Transverse colon (tissue), 4 donors: Measurements from ENCODE around the gene IL4. TPM values are rescaled to one million over a fixed set of nuclear protein-coding genes. Genes with fewer than 3 reads are reported as not detected.

Experiments used
- DNase-seq: peaks from one replicate; pipeline ENCODE4 v3.0.0-alpha.2; 2019
- H3K27ac ChIP-seq, 4 donors: fragments of 200-600 bp; sonication (generic); 2 replicates each; pipeline ENCODE4 v1.5.1; 2016 to 2018; ENCODE audit warnings: inconsistent platforms in 4 of 4
- H3K27me3 ChIP-seq: fragments of 200-600 bp; sonication (generic); 2 replicates; pipeline ENCODE4 v1.5.1; 2017; ENCODE audit warnings: inconsistent platforms
- H3K36me3 ChIP-seq, 4 donors: fragments of 200-600 bp; sonication (generic); 2 replicates each; pipeline ENCODE4 v1.5.1; 2017 to 2019; ENCODE audit warnings: inconsistent platforms in 4 of 4
- H3K4me1 ChIP-seq, 4 donors: fragments of 200-600 bp; sonication (generic); 2 replicates each; pipeline ENCODE4 v1.5.1; 2017 to 2020; ENCODE audit warnings: inconsistent platforms in 4 of 4
- H3K4me3 ChIP-seq, 4 donors: fragments of 200-600 bp; sonication (generic); 1 replicate in 1 of 4; 2 replicates in 3 of 4; pipeline versions ENCODE4 v1.5.1 to v1.6.1; 2017 to 2019; ENCODE audit warnings: inconsistent platforms in 4 of 4
- H3K9me3 ChIP-seq, 2 donors: fragments of 200-600 bp; sonication (generic); 2 replicates each; pipeline ENCODE4 v1.5.1; 2017 to 2019; ENCODE audit warnings: inconsistent platforms in 2 of 2
- EP300 ChIP-seq: sonication (generic); formaldehyde crosslinking; IDR thresholded peaks from one replicate; pipeline ENCODE4 v1.6.1; 2017; ENCODE audit warnings: antibody characterized with exemption, low read depth
- POLR2A ChIP-seq: fragments of 450-650 bp; IDR thresholded peaks from one replicate; pipeline ENCODE4 v1.6.1; 2016; ENCODE audit warnings: antibody characterized with exemption, mild to moderate bottlenecking, moderate library complexity
- POLR2AphosphoS5 ChIP-seq, 3 donors: sonication (generic); formaldehyde crosslinking; IDR thresholded peaks; one replicate each; pipeline ENCODE4 v1.6.1; 2016; ENCODE audit warnings: antibody characterized with exemption in 3 of 3
- WGBS, 2 donors: methylation state at CpG; one replicate each; pipeline ENCODE4 v1.1.5; 2018; ENCODE audit warnings: low coverage in 1 of 2; 5-methylcytosine and 5-hydroxymethylcytosine counted together
- in situ Hi-C, 4 donors: fragments of 200-750 bp; cut with MboI; loops; one replicate each; pipeline versions ENCODE4 v1.15.0 to v1.15.1; 2017; ENCODE audit warnings: low sequenced_read_pairs in 3 of 4, low pct_ligation_motif_present in 1 of 4, low pct_unique_long_range_greater_than_20kb in 1 of 4
- intact Hi-C: fragments of 100-400 bp; cut with DNase I; formaldehyde crosslinking; loops from one replicate; pipeline ENCODE4 v1.15.1; 2023; ENCODE audit warnings: low total_unique reads
- total RNA-seq, 4 donors: library from RNA; depleted of rRNA; stranded (reverse); fragments of >200 nt; gene quantifications; one replicate each; pipeline ENCODE4 v1.1.0, GENCODE V29; 2016
- TF ChIP-seq, protein P1 (sequence below), 5 experiments: fragments of 200-600 bp in 3 of 5; fragments of 450-650 bp in 2 of 5; sonication (generic) in 3 of 5; IDR thresholded peaks; 1 replicate in 2 of 5; 2 replicates in 3 of 5; pipeline ENCODE4 v1.5.1; 2016 to 2017; ENCODE audit warnings: antibody characterized with exemption in 5 of 5, inconsistent platforms in 3 of 5, mild to moderate bottlenecking in 2 of 5, moderate library complexity in 1 of 5

The IL4 gene
- total RNA-seq, 4 donors from 2014 or later: not detected

DNA sequence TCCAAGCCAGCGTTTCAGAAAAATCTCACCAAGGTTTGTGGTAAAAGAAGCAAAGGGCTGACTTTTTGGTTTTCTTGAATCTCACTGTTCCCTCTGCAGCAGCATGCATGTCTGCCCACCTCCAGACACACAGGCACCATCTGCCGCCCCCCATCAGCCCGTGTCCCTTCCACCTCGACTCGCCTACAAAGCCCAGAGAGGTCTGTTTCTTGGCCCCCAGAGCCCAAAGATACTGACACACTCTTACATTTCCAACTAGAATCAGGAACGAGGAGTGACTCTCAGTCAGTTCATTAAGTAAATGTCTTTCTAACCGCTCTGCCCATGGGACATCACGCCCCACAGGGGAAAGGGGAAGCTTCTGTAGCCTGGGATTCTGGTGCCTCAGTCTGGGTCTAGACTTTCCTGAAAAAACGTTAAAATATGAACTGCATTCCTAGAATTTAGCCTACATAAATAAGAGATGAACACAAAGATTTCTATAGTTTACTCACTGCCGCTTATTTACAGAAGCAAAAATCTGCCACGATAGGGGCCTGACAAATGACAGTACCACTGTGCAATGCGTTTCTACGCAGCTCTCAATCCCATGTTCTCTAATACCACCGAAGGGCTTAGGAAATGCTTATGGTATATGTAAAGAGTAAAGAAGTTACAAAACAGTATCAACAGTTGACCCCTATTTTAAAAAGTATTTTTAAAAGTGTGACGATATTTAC lies 4.1 kb downstream of the IL4 start:
- TF ChIP-seq EP300: no peak
- TF ChIP-seq POLR2AphosphoS5 (IDR thresholded peaks at IDR 0.05): no peak
- no peak for TF ChIP-seq POLR2A
- TF ChIP-seq, protein P1, sequence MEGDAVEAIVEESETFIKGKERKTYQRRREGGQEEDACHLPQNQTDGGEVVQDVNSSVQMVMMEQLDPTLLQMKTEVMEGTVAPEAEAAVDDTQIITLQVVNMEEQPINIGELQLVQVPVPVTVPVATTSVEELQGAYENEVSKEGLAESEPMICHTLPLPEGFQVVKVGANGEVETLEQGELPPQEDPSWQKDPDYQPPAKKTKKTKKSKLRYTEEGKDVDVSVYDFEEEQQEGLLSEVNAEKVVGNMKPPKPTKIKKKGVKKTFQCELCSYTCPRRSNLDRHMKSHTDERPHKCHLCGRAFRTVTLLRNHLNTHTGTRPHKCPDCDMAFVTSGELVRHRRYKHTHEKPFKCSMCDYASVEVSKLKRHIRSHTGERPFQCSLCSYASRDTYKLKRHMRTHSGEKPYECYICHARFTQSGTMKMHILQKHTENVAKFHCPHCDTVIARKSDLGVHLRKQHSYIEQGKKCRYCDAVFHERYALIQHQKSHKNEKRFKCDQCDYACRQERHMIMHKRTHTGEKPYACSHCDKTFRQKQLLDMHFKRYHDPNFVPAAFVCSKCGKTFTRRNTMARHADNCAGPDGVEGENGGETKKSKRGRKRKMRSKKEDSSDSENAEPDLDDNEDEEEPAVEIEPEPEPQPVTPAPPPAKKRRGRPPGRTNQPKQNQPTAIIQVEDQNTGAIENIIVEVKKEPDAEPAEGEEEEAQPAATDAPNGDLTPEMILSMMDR (IDR thresholded peaks at IDR 0.05): no peak
- peaks cover 0 to 10% (median 2%) of the 10 kb centered on the region in 4 donors for H3K4me1 ChIP-seq
- 90 to 94% methylated on average over 15 of the region's 15 CpGs for WGBS, 2 donors
- DNase-seq: no peak
- in situ Hi-C loops: no loop called here
- no peaks in the 10 kb centered on the region for H3K27me3 ChIP-seq
- H3K4me3 ChIP-seq: no peak overlapping the region
- no peaks in the 10 kb centered on the region for H3K9me3 ChIP-seq
- H3K27ac ChIP-seq: no peak overlapping the region
- intact Hi-C loops: no loop called here
- no peaks in the 10 kb centered on the region for H3K36me3 ChIP-seq

DNA sequence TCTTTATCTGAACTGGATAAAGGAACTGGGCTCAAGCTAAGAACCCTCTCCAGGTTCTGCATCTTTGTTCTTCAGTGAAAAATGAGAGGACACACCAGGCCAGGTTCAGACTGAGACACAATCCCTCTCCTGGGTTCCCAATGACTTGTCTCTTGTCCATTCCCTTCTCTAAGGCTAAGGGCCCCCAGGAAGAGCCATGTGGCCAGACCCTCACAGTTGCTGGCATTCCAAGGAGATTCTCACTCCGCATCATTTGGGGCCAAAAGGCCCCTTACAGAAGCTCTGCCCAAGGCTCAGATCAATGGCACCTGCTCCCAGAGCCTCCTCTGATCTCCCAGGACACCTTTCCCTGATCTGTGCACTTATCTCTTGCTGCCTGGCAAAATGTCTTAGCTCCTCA lies 4.9 kb downstream of the IL4 start:
- DNase-seq: no peak
- in situ Hi-C loops: no loop called here
- no peak overlapping the region for H3K4me3 ChIP-seq
- peaks cover 0 to 10% (median 2%) of the 10 kb centered on the region in 4 donors for H3K4me1 ChIP-seq
- H3K27me3 ChIP-seq: no peaks in the 10 kb centered on the region
- no peak overlapping the region for H3K27ac ChIP-seq
- WGBS, 2 donors: 100% methylated on average over 1 of the region's 1 CpG; no CpG with 5 or more reads in 1 of the 2 donors
- H3K36me3 ChIP-seq: no peaks in the 10 kb centered on the region
- H3K9me3 ChIP-seq: no peaks in the 10 kb centered on the region
- intact Hi-C loops: no loop called here
- TF ChIP-seq POLR2A: no peak
- TF ChIP-seq, protein P1 (IDR thresholded peaks at IDR 0.05): no peak
- TF ChIP-seq EP300: no peak
- no peak for TF ChIP-seq POLR2AphosphoS5 (IDR thresholded peaks at IDR 0.05)

DNA sequence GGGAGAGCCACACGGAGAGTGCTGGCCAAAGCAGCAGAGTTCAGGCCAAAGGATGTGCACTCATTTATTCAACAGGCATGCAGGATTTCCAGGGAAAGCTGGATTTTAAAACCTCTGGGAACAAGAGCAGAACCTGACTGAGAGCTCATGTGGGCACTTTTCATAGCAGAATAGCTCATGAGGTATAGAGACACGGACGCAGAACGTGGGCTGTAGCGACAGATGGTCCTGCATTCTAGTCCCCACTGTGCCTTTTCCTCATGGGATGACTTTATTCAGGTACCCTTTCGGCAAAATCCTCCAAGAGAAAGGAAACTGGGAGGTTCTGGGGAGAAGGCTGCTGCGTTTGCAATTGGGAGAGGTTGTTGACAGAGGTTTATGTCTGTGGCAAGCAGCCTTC lies 5.4 kb downstream of the IL4 start:
- intact Hi-C loops: no loop called here
- no peak for DNase-seq
- Histone ChIP-seq H3K4me1 (peaks cover 0 to 10% (median 2%) of the 10 kb centered on the region in 4 donors), H3K27ac (no peak overlapping the region), H3K9me3 (no peaks in the 10 kb centered on the region), H3K36me3 (no peaks in the 10 kb centered on the region), H3K27me3 (no peaks in the 10 kb centered on the region), H3K4me3 (no peak overlapping the region)
- TF ChIP-seq, protein P1 (IDR thresholded peaks at IDR 0.05): no peak
- TF ChIP-seq POLR2AphosphoS5 (IDR thresholded peaks at IDR 0.05) (no peak), POLR2A (no peak), EP300 (no peak)
- 92 to 97% methylated on average over 4 to 7 of the region's 7 CpGs for WGBS, 2 donors
- in situ Hi-C loops: no loop called here

DNA sequence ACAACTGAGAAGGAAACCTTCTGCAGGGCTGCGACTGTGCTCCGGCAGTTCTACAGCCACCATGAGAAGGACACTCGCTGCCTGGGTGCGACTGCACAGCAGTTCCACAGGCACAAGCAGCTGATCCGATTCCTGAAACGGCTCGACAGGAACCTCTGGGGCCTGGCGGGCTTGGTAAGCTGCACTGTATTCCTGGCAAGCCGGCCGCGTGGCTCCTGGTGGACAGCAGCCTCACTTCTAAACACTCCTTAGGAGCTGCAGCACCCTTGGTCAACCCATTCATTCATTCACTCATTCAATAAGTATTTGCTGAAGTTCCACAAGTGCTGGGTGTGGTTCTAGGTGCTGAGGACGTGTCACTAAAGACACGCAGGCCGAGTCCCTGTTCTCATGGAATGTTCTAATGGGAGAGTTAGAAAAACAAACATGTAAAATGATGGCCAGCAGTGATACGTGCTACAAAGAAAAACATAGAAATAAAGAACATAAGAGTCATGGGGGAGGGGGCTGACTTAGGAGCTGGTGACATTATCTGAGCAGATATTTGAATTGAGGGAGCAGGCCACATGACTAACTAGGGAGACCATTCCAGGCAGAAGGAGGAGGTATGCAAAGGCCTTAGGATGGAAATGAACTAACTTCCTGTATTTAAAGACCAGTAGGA lies 6.1 kb downstream of the IL4 start:
- in situ Hi-C loops: no loop called here
- Histone ChIP-seq H3K4me3 (no peak overlapping the region), H3K36me3 (no peaks in the 10 kb centered on the region), H3K4me1 (peaks cover 0 to 4% (median 2%) of the 10 kb centered on the region in 4 donors), H3K9me3 (no peaks in the 10 kb centered on the region), H3K27me3 (no peaks in the 10 kb centered on the region), H3K27ac (no peak overlapping the region)
- TF ChIP-seq, protein P1 (IDR thresholded peaks at IDR 0.05): no peak
- no peak for TF ChIP-seq POLR2AphosphoS5 (IDR thresholded peaks at IDR 0.05)
- no peak for TF ChIP-seq EP300
- no peak for TF ChIP-seq POLR2A
- DNase-seq: no peak
- 93 to 98% methylated on average over 4 to 15 of the region's 15 CpGs for WGBS, 2 donors
- intact Hi-C loops: no loop called here
